Activated naive CD4-positive, alpha-beta T cell treated with Interleukin-2 at 50 U/mL for 16 hours (primary cell): ENCODE data around the gene GPR26.

Source experiments
- DNase-seq: peaks from one replicate; pipeline ENCODE4 v3.0.0-alpha.2; 2020

Gene GPR26, protein sequence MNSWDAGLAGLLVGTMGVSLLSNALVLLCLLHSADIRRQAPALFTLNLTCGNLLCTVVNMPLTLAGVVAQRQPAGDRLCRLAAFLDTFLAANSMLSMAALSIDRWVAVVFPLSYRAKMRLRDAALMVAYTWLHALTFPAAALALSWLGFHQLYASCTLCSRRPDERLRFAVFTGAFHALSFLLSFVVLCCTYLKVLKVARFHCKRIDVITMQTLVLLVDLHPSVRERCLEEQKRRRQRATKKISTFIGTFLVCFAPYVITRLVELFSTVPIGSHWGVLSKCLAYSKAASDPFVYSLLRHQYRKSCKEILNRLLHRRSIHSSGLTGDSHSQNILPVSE

GRCh38 chr10:123666318-123667236 is at the start of gene GPR26:
Gene GPR26 (plus strand): TSS chr10:123666355. CDS start chr10:123666408, 53 bp downstream.
- no peak for DNase-seq

GRCh38 chr10:123618224-123618623 is 47.9 kb upstream of the GPR26 start:
- DNase-seq: no peak

- no peak for DNase-seq
Measured at GRCh38 chr10:123619067-123619855, 46.9 kb upstream of the GPR26 start.

DNA sequence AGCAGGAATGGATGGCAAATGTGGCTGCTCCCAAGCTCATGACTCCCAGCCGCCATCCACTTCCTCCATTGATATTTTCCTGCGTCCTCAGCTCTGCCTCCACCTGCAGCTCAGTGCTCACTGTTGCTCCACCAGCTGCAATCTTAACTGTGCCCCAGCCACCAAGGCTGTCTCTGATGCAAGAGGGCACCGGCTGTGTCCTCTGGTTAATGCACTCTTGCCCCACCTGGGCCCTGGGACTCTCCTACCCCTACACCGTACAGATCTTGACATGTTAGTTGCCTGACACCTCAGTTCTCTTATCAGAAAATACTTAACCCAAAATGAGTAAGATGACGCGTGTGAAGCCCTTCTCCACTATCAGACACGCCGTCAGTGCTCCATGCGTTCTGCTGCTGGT is 45.5 kb upstream of the GPR26 start:
- no peak for DNase-seq

DNA sequence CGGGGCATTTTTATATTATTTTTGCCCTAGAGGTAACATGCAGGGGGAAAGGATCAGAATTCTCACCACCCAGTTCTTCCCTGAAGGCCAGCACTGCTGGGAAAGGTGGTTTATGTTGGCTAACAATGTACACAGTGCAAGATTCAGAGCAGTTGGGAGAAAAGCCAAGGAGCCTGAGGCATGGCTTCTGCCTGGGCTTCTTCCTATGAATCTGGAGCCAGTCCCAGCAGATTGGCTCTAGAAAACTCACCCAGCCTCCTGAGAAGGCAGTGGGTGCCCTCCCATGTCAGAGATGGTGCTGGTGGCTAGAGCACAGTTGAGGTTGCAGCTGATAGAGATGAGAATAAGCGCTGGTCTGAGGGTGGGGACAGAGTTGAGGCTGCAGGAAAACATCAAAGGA is 44.7 kb upstream of the GPR26 start:
- DNase-seq: no peak

GRCh38 chr10:123621916-123622315 is 44.2 kb upstream of the GPR26 start:
- DNase-seq: no peak

DNA sequence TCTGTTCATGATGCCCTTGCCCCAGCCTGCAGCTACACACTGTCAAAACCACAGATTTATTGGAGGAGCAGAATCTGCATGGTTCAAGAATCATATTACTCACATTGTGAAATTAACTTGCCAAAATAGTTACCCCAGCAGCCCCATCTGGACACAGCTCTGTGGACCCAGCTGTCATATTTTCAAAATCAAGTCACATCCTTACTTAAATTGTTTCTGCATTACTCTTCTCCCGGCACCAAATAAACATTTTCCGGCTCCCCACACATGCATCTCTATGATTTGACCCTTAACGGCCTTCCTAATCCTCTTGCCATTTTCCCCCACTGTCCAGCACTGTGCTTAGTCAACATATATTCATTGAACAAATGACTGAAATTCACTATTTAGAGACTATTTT is 43.8 kb upstream of the GPR26 start:
- DNase-seq: no peak

DNA sequence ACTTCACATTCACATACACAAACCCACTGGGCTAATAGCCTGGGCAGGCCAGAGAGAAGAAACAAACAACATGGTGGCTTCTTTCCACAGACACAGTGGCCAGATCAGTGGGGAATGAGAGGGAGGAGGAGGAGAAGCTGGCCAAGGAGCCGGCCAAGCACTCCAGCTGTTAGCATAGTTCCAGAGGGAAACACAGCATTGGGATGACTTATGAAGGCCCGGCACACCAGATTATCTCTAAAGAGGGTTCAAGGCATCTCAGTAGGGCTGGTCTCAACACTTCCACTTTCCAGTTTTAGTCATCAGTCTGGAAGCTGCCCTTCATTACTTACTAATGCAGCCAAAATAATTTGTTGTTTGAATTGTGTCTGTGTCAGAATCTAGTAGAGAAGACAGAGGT is 42.1 kb upstream of the GPR26 start:
- DNase-seq: no peak

DNA sequence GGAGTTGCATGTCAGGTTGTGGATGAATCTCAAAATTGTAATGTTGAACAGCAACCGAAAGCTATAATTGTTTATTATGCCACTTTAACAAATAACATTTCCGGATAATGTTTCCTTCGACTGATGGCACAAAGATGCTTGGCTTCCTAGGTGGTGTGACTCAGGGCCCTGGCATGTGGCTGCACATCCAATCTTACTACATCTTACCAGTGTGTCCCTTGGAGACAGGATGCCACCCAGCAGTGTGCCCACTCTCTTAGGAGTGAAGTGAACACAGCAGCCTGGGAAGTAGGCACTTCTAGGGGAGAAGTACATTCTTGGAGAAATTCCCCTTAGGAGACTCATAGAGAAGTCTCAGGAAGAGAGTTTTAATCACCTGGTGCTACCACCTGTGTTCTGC is 33.0 kb upstream of the GPR26 start:
- DNase-seq: no peak

- no peak for DNase-seq
Measured at GRCh38 chr10:123633636-123634035, 32.5 kb upstream of the GPR26 start.

- no peak for DNase-seq
Measured at GRCh38 chr10:123634221-123634620, 31.9 kb upstream of the GPR26 start.

- DNase-seq: no peak
Measured at GRCh38 chr10:123635131-123635530, 31.0 kb upstream of the GPR26 start.

DNA sequence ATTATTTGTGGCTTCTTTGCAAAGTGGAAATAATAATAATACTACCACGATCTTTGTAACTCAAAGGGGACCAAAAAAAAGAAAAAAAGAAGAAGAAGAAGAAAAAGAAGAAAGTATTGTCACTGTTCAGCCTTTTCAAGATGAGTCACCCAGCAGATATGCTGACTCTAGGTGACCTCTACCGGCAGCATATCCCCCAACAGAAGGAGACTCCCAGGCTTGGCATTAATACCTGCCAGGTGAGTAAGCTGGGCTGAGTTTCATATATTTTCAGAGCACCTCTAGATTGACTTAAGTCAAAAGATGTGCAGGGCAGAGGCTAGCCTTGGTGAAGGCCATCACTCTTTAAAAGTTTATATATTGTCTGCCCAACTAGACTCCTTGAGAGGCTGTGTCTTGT is 30.4 kb upstream of the GPR26 start:
- DNase-seq: no peak

GRCh38 chr10:123636598-123637325 is 29.4 kb upstream of the GPR26 start:
- DNase-seq: no peak

GRCh38 chr10:123637326-123637880 is 28.8 kb upstream of the GPR26 start:
- DNase-seq: no peak

DNA sequence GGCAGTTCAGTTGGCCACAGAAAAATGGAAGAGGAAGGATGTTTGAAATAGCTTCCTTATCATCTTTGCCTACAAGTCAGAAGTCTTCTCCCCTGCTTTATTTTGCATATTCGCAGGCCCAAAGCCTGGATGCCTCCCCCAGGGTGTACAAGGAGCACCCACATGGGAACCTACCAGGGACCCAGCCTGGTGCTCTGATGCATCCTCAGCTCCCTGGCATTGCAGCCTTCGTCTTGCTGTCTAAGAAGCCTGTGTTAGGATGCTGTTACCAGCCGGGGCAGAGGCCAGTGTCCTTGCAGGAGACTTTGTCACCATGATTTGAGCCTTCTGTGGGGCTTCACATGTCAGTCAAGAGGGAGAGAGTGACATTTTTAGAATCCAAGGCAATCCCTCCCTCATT is 27.0 kb upstream of the GPR26 start:
- no peak for DNase-seq

- DNase-seq: no peak
Measured at GRCh38 chr10:123640016-123640535, 26.1 kb upstream of the GPR26 start.

GRCh38 chr10:123642293-123642692 is 23.9 kb upstream of the GPR26 start:
- no peak for DNase-seq

GRCh38 chr10:123642697-123643096 is 23.5 kb upstream of the GPR26 start:
- no peak for DNase-seq

GRCh38 chr10:123643315-123643714 is 22.8 kb upstream of the GPR26 start:
- no peak for DNase-seq

DNA sequence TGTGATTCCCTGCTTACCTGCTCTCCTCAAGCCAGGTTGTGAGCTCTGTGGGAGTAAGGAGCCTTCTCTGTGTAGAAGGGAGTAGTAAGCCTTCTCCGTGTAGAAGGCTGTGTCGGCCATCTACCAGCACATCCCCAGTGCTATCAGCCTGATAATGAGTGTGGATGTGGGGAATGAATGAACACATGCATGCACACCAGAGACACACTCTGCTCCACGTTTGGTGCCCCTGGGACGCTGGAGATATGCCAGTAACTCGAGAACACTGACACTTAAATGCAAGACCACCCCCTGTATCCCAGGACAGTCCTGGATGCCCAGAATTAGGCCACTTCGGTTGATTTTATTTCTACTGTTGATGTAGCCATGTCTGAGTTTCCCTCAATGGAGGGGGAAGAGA is 21.1 kb upstream of the GPR26 start:
- no peak for DNase-seq

- DNase-seq: no peak
Measured at GRCh38 chr10:123645615-123646014, 20.5 kb upstream of the GPR26 start.
